GM08714 (cell line): ENCODE measurements around the gene FAM219A.

ENCODE experiments used
- H3K4me3 ChIP-seq: fragments of 200-500 bp; sonication (Bioruptor generic); 2 replicates; pipeline ENCODE4 v1.5.1; 2014; ENCODE audit warnings: mild to moderate bottlenecking, low read length, inconsistent platforms
- ZNF274 ChIP-seq: IDR thresholded peaks from 2 replicates; pipeline ENCODE4 v1.6.1; 2012; ENCODE audit warnings: mild to moderate bottlenecking, low read depth, low read length

Gene FAM219A

DNA sequence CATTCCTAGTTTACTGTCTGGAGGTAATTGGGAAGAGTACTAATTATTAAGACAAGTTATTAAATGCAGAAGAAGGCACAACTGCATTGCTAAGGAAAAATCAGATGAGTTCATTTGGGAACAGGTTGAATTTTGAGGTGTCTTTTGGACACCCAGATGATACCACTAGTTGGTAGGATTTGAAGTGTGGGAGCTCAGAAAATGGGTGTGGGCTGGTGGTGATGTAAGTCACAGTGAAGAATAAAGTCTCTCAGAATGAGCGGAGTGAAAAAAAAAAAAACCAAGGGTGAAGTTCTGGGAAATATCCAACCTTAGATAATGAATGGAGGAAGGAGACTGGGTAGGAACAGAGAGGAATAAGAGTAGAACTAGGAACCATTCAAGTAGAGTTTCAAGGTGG, 46.0 kb downstream of the FAM219A start:
- no peak overlapping the region for H3K4me3 ChIP-seq
- TF ChIP-seq ZNF274 = no peak

- no peak for TF ChIP-seq ZNF274
- no peak overlapping the region for H3K4me3 ChIP-seq
These were observed 49.2 kb downstream of the FAM219A start for GRCh38 chr9:34409154-34409553.

- TF ChIP-seq ZNF274 = no peak
- H3K4me3 ChIP-seq = no peak overlapping the region
These were observed 50.2 kb downstream of the FAM219A start for GRCh38 chr9:34408173-34408572.

- H3K4me3 ChIP-seq = no peak overlapping the region
These were observed 52.2 kb downstream of the FAM219A start for GRCh38 chr9:34406219-34406618.

GRCh38 chr9:34405719-34406118, 52.7 kb downstream of the FAM219A start:
- H3K4me3 ChIP-seq = no peak overlapping the region

More at GRCh38 chr9:34406219-34406618, 52.2 kb downstream of the FAM219A start:
- no peak for TF ChIP-seq ZNF274

DNA sequence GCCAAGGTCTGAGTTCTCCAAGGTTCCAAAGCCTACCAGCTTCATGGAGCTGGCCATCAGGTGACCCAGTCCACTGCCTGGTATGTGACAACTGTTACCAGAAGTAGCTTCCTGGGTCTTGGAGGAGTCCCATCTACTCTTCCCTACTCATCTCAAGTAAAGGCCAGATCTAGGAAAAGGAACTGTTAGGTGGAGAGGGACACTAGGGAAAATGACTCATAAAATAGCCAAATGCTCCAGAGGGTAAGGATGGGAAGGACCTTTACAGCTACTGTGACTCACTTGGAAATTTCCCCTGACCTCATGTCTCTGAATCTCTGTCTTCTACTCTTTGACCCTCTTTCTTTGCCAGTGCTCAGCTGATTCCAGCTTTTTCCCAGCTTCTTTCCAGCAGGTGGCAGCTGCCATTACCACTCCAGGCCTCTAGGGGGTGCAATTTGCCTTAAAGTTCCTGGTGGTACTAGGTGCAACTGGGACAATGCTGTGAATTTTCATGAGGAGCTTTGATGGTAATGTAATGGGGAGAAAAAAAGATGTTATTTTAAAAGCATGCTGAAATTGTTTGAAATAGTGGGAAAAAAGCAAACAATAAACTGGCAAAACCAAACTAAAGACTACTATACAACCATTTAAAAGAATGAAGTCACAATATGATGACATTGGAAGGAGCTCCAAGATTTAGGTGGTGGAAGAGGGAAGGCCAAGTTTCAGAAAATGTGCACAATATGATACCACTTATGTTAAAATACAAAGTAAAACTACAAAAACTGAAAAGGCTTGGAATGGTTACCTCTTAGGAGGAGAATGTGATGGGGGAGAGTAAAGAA, 54.6 kb downstream of the FAM219A start:
- H3K4me3 ChIP-seq = no peak overlapping the region
- TF ChIP-seq ZNF274 = no peak

More at GRCh38 chr9:34405719-34406118, 52.7 kb downstream of the FAM219A start:
- TF ChIP-seq ZNF274 = no peak

- no peak for TF ChIP-seq ZNF274
- H3K4me3 ChIP-seq = no peak overlapping the region
These were observed 57.4 kb downstream of the FAM219A start for GRCh38 chr9:34400686-34401602.

DNA sequence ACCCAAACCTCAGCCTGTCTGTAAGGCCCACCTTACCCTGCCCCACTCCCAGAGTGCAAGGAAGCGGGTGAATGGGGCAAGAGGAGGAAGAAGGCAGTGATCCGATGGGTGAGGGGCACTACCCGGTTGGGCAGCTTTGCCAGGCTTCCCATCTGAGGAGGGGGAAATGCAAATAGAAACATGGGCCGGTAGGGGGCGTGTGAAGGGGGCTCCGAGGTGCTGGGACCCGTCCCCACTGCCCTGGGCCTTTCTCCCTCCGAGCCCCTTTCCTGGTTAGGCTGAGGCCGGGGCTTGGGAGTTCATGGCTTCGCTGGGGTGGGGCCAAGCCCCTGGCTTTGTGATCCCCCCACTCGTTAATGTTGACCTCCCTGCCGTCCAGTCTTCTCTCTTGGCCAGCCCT, 58.1 kb downstream of the FAM219A start:
- no peak for TF ChIP-seq ZNF274
- no peak overlapping the region for H3K4me3 ChIP-seq

GRCh38 chr9:34399729-34400128, 58.6 kb downstream of the FAM219A start:
- no peak for TF ChIP-seq ZNF274

DNA sequence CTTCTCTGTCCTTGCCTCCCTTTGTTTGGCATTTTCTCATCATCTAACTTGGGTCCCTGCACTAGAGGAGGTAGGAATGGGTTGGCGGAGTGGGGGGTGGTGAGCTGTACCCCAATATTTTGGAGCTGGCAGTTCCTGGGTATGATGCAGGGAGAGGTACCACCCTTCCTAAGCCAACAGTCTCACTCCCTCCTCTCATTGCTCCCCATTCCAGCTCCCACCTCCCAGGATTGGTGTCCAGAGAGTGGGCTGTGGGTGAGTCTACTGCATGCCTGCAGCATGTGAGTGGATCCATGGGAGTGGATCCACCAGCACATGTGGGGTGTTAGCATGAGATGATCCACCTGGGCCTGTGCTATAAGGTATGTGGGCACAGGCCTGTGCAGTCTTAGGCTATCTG, 59.5 kb downstream of the FAM219A start:
- no peak overlapping the region for H3K4me3 ChIP-seq
- no peak for TF ChIP-seq ZNF274

More at GRCh38 chr9:34399729-34400128, 58.6 kb downstream of the FAM219A start:
- no peak overlapping the region for H3K4me3 ChIP-seq

- no peak for TF ChIP-seq ZNF274
- no peak overlapping the region for H3K4me3 ChIP-seq
These were observed 61.8 kb downstream of the FAM219A start for GRCh38 chr9:34396276-34397214.

GRCh38 chr9:34392511-34392910, 65.9 kb downstream of the FAM219A start:
- no peak overlapping the region for H3K4me3 ChIP-seq
- no peak for TF ChIP-seq ZNF274

DNA sequence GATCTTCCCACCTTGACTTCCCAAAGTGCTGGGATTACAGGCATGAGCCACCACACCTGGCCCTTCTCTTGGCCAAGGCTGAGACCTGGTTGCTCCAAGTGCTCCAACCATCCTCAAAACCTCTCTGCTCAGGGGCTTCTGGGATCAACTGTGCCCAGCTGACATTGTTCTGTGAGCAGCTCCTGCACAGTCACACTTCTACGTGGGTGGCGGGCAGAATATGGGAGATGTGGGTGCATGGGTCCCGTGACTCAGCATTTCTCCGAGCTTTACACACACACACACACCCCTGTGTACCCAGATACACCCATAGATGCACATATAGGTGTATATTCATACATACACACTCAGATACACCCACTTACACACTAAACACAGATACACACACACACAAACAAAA, 71.1 kb downstream of the FAM219A start:
- TF ChIP-seq ZNF274 = no peak
- no peak overlapping the region for H3K4me3 ChIP-seq

GRCh38 chr9:34386656-34387055, 71.7 kb downstream of the FAM219A start:
- TF ChIP-seq ZNF274 = no peak
- no peak overlapping the region for H3K4me3 ChIP-seq
